Upper lobe of right lung (tissue), 1 donor: ENCODE results near the gene GIMD1. TPM values are rescaled to one million over a fixed set of nuclear protein-coding genes. Genes with fewer than 3 reads are reported as not detected.

Experiments
- ATAC-seq: fragments of 200-7000 bp; cut with Tn5 transposase; one replicate; pipeline ENCODE4 v1.9.1; 2020; ENCODE audit warnings: mild to moderate bottlenecking, moderate library complexity
- DNase-seq: peaks from one replicate; pipeline ENCODE4 v3.0.0-alpha.2; 2020
- H3K27ac ChIP-seq: fragments of 200-600 bp; one replicate; pipeline ENCODE4 v1.8.0; 2022
- H3K27me3 ChIP-seq: fragments of 200-600 bp; one replicate; pipeline ENCODE4 v1.8.0; 2022; ENCODE audit warnings: mild to moderate bottlenecking
- H3K36me3 ChIP-seq: fragments of 200-600 bp; one replicate; pipeline ENCODE4 v1.8.0; 2022
- H3K4me1 ChIP-seq: fragments of 200-600 bp; one replicate; pipeline ENCODE4 v1.8.0; 2022
- H3K4me3 ChIP-seq: fragments of 200-600 bp; one replicate; pipeline ENCODE4 v1.8.0; 2022; ENCODE audit warnings: mild to moderate bottlenecking
- H3K9me3 ChIP-seq: fragments of 200-600 bp; one replicate; pipeline ENCODE4 v1.8.0; 2022
- intact Hi-C: fragments of 100-400 bp; cut with DNase I; formaldehyde crosslinking; loops from one replicate; pipeline ENCODE4 v1.11.0; 2022
- total RNA-seq: library from RNA; stranded (reverse); fragmentation: NEBNext Ultra II Directional; extraction: Animal tissue kit (Norgen Biotek cat#: 25700); gene quantifications from one replicate; pipeline ENCODE4 v1.2.1, GENCODE V29; 2021
- TF ChIP-seq, protein P1 (sequence below): fragments of 200-600 bp; IDR thresholded peaks from one replicate; pipeline ENCODE4 v1.8.0; 2022; ENCODE audit warnings: antibody characterized with exemption
- donor health status: DM: no; HTN: yes; CAD: no; lungs with severe emphysema.

Gene GIMD1
- total RNA-seq, 1 donor from 2014 or later = not detected

- ATAC-seq (no peak), DNase-seq (no peak)
- H3K36me3 ChIP-seq = no peaks in the 10 kb centered on the region
- intact Hi-C loops = no loop called here
- H3K9me3 ChIP-seq = no peaks in the 10 kb centered on the region
- peaks cover 4% of the 10 kb centered on the region for H3K4me1 ChIP-seq
- no peak overlapping the region for H3K27ac ChIP-seq
- H3K27me3 ChIP-seq = peaks cover 12% of the 10 kb centered on the region
- H3K4me3 ChIP-seq = no peak overlapping the region
- TF ChIP-seq, protein P1, sequence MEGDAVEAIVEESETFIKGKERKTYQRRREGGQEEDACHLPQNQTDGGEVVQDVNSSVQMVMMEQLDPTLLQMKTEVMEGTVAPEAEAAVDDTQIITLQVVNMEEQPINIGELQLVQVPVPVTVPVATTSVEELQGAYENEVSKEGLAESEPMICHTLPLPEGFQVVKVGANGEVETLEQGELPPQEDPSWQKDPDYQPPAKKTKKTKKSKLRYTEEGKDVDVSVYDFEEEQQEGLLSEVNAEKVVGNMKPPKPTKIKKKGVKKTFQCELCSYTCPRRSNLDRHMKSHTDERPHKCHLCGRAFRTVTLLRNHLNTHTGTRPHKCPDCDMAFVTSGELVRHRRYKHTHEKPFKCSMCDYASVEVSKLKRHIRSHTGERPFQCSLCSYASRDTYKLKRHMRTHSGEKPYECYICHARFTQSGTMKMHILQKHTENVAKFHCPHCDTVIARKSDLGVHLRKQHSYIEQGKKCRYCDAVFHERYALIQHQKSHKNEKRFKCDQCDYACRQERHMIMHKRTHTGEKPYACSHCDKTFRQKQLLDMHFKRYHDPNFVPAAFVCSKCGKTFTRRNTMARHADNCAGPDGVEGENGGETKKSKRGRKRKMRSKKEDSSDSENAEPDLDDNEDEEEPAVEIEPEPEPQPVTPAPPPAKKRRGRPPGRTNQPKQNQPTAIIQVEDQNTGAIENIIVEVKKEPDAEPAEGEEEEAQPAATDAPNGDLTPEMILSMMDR = no peak
These were observed 1.6 kb upstream of the GIMD1 start for GRCh38 chr4:106370214-106370613.

DNA sequence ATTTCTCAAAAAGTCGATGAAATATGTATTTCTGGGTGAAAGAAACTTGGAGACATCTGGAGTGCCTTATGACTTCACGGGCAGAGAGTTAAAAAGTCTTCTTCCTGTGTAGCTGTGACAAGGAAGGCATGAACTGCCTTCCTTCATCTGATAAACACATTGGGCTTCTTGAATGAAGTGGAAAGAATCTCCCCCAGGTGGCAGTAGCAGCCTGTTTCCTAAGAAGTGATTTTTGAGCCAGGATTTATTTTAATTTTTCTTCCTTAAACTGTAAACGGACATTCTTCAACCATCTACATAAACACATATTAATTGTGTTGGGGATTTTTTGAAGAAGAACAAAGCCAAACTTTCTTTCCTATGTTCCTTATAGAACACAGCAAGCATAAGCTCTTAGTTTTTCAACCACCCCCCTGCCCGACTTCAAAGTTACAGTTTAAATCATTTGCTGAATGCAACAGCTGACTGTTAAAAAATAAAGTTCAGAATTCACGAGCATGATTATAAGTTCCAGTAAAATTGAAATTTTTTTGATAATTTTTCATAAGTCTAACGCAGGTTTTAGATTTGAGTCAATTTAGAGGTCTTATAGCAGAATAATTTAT is 980 bp upstream of the GIMD1 start:
- Histone ChIP-seq H3K36me3 (no peaks in the 10 kb centered on the region), H3K27ac (no peak overlapping the region), H3K9me3 (no peaks in the 10 kb centered on the region), H3K4me3 (no peak overlapping the region), H3K27me3 (peaks cover 7% of the 10 kb centered on the region), H3K4me1 (peaks cover 7% of the 10 kb centered on the region)
- ATAC-seq = peak; percentile 67
- intact Hi-C loops = no loop called here
- DNase-seq = no peak
- TF ChIP-seq, protein P1 = peak; percentile 61

DNA sequence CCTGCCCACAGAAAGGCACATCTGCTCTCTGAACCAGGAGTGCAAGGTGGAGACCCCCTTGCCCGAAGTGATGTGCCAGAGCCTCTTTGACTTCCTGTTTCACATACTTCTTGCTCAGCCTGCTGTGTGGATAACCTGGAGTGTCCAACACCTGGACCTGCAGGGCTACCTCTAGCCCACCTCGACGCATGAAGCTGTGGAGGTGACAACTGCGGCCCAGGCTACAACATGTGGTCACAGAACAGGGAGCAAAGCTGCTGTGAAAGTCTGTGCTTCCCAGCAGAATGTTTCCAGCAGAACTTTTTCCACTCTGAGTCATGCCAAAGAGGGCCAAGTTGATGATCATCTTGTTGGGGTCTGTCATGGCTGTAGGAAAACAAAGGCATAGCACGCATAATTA is 1.5 kb downstream of the GIMD1 start:
- Histone ChIP-seq H3K27ac (no peak overlapping the region), H3K9me3 (no peaks in the 10 kb centered on the region), H3K36me3 (no peaks in the 10 kb centered on the region), H3K4me1 (peaks cover 7% of the 10 kb centered on the region), H3K27me3 (no peaks in the 10 kb centered on the region), H3K4me3 (no peak overlapping the region)
- intact Hi-C loops = no loop called here
- no peak for DNase-seq
- TF ChIP-seq, protein P1 = no peak
- ATAC-seq = no peak

DNA sequence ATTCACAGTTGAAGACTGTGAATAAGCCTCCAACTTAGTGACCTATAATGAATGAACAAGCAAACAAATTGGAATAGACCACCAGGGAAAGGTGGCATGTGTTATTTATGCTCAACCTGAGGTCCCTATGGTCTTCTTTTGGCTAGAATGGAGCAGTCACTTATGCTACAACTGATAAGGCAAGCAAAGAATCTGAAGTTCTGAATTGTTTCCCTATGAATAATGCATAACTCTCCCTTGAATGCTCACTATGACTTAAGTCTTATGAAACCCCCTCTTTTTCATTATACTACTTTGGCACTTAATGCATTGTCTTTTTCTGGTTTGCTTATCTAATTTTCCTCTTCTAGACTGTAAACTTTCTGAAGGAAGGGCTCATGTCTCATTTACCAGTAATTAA is 2.6 kb downstream of the GIMD1 start:
- intact Hi-C loops = no loop called here
- H3K9me3 ChIP-seq = no peaks in the 10 kb centered on the region
- no peak overlapping the region for H3K4me3 ChIP-seq
- H3K4me1 ChIP-seq = peaks cover 7% of the 10 kb centered on the region
- TF ChIP-seq, protein P1 = no peak
- H3K27ac ChIP-seq = no peak overlapping the region
- no peaks in the 10 kb centered on the region for H3K27me3 ChIP-seq
- H3K36me3 ChIP-seq = no peaks in the 10 kb centered on the region
- ATAC-seq = no peak
- DNase-seq = no peak

- ATAC-seq = peak; percentile 57
- H3K4me3 ChIP-seq = no peak overlapping the region
- DNase-seq = no peak
- no peaks in the 10 kb centered on the region for H3K27me3 ChIP-seq
- H3K4me1 ChIP-seq = peaks cover 7% of the 10 kb centered on the region
- no peak overlapping the region for H3K27ac ChIP-seq
- no peaks in the 10 kb centered on the region for H3K36me3 ChIP-seq
- intact Hi-C loops = no loop called here
- TF ChIP-seq, protein P1 = no peak
- H3K9me3 ChIP-seq = no peaks in the 10 kb centered on the region
These were observed 3.0 kb downstream of the GIMD1 start for GRCh38 chr4:106365613-106366012.

DNA sequence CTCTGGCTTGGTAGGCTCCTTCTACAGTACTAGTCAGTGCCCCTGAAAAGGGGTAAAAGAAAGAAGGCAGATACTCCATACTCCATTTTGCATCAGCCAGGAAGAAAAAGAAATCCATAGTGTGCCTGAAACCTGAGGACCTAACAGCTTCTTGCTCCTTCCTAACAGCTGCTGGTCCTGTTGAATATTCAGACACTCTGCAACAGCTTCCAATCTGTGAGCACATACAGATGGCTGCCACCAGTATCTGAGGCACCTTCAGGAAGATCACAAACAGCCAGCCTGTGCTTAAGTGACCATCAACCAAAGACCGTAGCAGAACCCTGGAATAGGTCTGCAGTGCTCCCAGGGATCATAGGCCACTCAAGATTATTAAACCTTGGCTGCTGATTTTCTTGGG is 4.3 kb downstream of the GIMD1 start:
- no peak for ATAC-seq
- H3K4me1 ChIP-seq = peaks cover 7% of the 10 kb centered on the region
- no peak overlapping the region for H3K4me3 ChIP-seq
- H3K36me3 ChIP-seq = no peaks in the 10 kb centered on the region
- DNase-seq = no peak
- TF ChIP-seq, protein P1 = no peak
- no peaks in the 10 kb centered on the region for H3K9me3 ChIP-seq
- H3K27me3 ChIP-seq = no peaks in the 10 kb centered on the region
- intact Hi-C loops = no loop called here
- no peak overlapping the region for H3K27ac ChIP-seq
